ENCODE results near the gene ZFYVE28. TPM values are rescaled to one million over a fixed set of nuclear protein-coding genes. Genes with fewer than 3 reads are reported as not detected.

Gene ZFYVE28
- polyA plus RNA-seq, 1 donor, result 7.4 TPM

DNA sequence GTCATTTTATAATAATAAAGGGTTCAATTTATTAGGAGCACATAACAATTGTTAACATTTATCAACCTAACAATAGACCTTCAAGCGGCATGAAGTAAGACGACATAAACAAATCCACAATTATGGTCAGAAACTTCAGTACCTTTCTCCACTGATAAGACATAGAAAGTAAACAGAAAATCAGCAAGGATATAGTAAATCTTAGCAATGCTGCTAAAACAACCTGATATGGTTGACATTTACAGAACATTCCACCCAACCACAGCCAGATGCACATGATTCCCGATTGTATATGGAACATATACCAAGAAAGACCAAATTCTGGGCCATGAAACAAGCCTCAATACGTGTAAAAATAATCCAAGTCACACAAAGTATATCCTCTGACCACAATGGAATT lies 71.3 kb downstream of the ZFYVE28 start:
- H3K36me3 ChIP-seq (ENCODE audit: control insufficient read depth, insufficient read depth, low read length), result no peaks in the 10 kb centered on the region
- H3K4me3 ChIP-seq (ENCODE audit: low read length), result no peak overlapping the region
- H3K27me3 ChIP-seq (ENCODE audit: control insufficient read depth, insufficient read depth, low read length), result no peaks in the 10 kb centered on the region
- no peaks in the 10 kb centered on the region for H3K4me1 ChIP-seq (ENCODE audit: control insufficient read depth, insufficient read depth, low read length)
- no peak for DNase-seq
- no peaks in the 10 kb centered on the region for H3K9me3 ChIP-seq (ENCODE audit: control insufficient read depth, low read depth, low read length)
- 62% methylated on average over 3 of the region's 4 CpGs for WGBS (ENCODE audit: insufficient coverage, low lambda C conversion rate)
- H3K27ac ChIP-seq (ENCODE audit: low read length), result no peak overlapping the region

DNA sequence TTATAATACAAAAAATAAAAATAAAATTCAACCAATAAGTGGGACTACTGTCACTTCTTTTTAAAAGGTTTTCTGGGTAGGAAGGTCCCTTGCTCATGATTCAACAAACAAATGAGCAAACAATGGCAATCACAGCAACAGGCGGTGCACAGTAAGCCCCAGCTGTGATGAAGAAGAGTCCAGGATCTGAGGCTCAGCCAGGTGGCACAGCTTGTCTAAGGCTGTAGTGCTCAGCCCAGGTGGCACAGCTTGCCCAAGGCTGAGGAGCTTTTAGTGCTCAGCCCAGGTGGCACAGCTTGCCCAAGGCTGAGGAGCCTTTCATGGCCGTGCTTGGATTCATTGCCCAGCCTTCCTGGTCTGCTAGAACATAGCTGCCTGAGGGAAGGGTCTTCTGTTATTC lies 75.0 kb downstream of the ZFYVE28 start:
- no CpG with 5 or more reads among the region's 2 CpGs for WGBS (ENCODE audit: insufficient coverage, low lambda C conversion rate)
- H3K9me3 ChIP-seq (ENCODE audit: control insufficient read depth, low read depth, low read length), result no peaks in the 10 kb centered on the region
- H3K4me3 ChIP-seq (ENCODE audit: low read length), result no peak overlapping the region
- no peaks in the 10 kb centered on the region for H3K4me1 ChIP-seq (ENCODE audit: control insufficient read depth, insufficient read depth, low read length)
- H3K36me3 ChIP-seq (ENCODE audit: control insufficient read depth, insufficient read depth, low read length), result no peaks in the 10 kb centered on the region
- H3K27ac ChIP-seq (ENCODE audit: low read length), result no peak overlapping the region
- no peak for DNase-seq
- no peaks in the 10 kb centered on the region for H3K27me3 ChIP-seq (ENCODE audit: control insufficient read depth, insufficient read depth, low read length)

- WGBS (ENCODE audit: insufficient coverage, low lambda C conversion rate), result no CpG with 5 or more reads among the region's 16 CpGs
- Histone ChIP-seq H3K9me3 (ENCODE audit: control insufficient read depth, low read depth, low read length) (no peaks in the 10 kb centered on the region), H3K4me1 (ENCODE audit: control insufficient read depth, insufficient read depth, low read length) (no peaks in the 10 kb centered on the region), H3K27ac (ENCODE audit: low read length) (no peak overlapping the region), H3K36me3 (ENCODE audit: control insufficient read depth, insufficient read depth, low read length) (no peaks in the 10 kb centered on the region), H3K27me3 (ENCODE audit: control insufficient read depth, insufficient read depth, low read length) (no peaks in the 10 kb centered on the region), H3K4me3 (ENCODE audit: low read length) (no peak overlapping the region)
- no peak for DNase-seq
Measured at GRCh38 chr4:2341911-2342652, 76.4 kb downstream of the ZFYVE28 start.

DNA sequence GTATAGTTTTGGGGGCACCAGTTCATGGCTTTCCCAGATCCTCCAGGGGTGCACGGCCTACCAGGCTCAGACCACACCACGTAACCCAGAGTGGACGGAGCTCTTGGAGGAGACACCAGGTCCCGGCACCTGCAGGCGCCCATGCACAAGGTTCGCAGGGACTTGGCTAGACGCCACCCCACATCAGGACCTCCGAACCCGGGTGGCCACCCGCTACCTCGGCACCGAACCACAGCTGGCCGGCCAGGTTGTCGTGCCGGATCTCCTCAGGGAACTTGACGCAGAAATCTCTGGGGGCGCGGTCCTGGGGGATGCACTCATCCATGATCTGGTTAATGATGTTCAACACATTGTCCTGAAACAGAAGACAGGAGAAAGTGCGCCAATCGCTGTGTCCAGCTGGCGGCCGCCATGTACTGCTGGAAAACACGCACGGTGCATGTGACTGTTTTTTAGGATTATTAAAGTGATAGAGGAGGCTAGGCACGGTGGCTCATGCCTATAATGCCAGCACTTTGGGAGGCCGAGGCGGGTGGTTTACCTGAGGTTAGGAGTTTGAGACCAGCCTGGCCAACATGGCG lies 77.1 kb downstream of the ZFYVE28 start:
- H3K4me1 ChIP-seq (ENCODE audit: control insufficient read depth, insufficient read depth, low read length), result no peaks in the 10 kb centered on the region
- no peak overlapping the region for H3K27ac ChIP-seq (ENCODE audit: low read length)
- H3K4me3 ChIP-seq (ENCODE audit: low read length), result no peak overlapping the region
- no CpG with 5 or more reads among the region's 28 CpGs for WGBS (ENCODE audit: insufficient coverage, low lambda C conversion rate)
- no peaks in the 10 kb centered on the region for H3K9me3 ChIP-seq (ENCODE audit: control insufficient read depth, low read depth, low read length)
- DNase-seq, result no peak
- no peaks in the 10 kb centered on the region for H3K36me3 ChIP-seq (ENCODE audit: control insufficient read depth, insufficient read depth, low read length)
- no peaks in the 10 kb centered on the region for H3K27me3 ChIP-seq (ENCODE audit: control insufficient read depth, insufficient read depth, low read length)

DNA sequence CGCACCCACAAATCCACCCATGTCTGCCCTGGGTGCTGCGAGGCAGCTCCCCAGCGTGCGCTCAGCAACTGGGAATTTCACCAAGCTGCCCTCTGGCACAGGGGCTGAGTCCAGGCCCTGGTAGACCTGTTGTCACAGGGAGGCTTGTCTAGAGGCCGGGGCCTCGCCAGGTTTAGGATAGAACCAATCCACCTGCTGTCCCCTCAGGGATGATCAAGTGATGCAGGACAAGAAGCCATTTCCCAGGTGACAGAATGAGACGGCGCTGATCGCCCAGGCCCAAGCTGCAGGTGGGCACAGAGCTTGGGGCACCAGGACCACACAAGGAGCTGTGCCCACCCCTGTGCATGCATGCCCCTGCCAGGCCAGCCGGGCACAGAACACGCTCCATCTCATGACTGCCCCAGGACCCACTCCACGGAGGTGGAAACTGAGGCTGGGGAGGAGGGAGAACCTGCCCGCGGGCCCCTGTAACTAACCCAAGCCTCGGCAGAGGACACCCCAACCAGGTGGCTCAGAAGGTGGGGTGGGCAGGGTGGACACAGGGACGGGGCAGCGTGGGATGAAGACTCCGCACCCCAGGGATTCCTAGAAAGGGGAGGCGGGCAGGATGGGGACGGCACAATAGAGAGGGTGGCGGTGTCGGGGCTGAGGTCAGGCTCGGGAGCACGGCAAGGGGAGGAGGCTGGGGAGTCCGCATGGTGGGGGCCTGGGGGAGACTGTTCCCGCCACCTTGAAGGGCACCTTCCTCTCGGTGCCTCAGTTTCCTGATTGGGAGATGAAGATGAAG lies 78.0 kb downstream of the ZFYVE28 start:
- no peaks in the 10 kb centered on the region for H3K36me3 ChIP-seq (ENCODE audit: control insufficient read depth, insufficient read depth, low read length)
- no peaks in the 10 kb centered on the region for H3K4me1 ChIP-seq (ENCODE audit: control insufficient read depth, insufficient read depth, low read length)
- no peak overlapping the region for H3K4me3 ChIP-seq (ENCODE audit: low read length)
- H3K27me3 ChIP-seq (ENCODE audit: control insufficient read depth, insufficient read depth, low read length), result no peaks in the 10 kb centered on the region
- no peak overlapping the region for H3K27ac ChIP-seq (ENCODE audit: low read length)
- H3K9me3 ChIP-seq (ENCODE audit: control insufficient read depth, low read depth, low read length), result no peaks in the 10 kb centered on the region
- DNase-seq, result no peak
- no CpG with 5 or more reads among the region's 27 CpGs for WGBS (ENCODE audit: insufficient coverage, low lambda C conversion rate)

DNA sequence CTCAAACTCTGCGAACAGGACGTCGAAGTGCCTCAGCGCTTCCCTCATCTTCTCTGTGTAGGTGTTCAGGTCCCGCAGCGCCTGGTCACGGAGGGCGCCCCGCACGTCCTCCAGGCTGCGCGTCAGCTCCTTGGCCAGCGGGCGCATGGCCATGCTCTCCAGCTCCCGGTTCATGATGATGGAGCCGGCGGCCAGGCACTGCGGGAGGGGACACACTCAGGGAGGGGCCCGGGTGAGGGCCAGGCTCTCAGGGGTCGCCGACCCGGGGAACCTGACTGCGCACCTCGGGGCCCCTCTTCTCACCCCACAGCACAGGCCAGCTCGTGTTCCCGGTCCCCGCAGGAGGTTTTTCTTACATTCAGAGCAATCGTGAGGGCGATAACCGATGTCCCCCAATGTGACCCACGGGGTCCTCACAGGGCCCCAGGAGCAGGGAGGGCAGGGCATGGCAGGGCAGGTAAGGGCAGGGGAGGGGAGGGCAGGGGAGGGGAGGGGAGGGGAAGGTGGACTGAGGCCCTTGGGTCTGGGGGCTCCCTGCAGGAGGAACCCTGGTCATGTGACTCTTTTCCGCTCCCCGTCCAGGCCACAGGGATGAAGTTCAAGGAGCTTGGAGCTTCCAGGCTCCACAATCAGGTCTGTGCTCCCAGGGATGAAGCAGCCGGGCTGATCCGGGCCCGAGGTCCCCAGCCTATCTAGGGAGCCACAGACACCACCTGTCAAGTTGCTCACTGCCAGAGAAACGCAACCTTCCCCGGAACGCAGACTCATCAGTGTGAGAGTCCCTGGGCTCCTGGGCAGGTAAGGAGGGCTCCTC lies 78.8 kb downstream of the ZFYVE28 start:
- Histone ChIP-seq H3K4me3 (ENCODE audit: low read length) (no peak overlapping the region), H3K36me3 (ENCODE audit: control insufficient read depth, insufficient read depth, low read length) (no peaks in the 10 kb centered on the region), H3K27ac (ENCODE audit: low read length) (no peak overlapping the region), H3K9me3 (ENCODE audit: control insufficient read depth, low read depth, low read length) (no peaks in the 10 kb centered on the region), H3K4me1 (ENCODE audit: control insufficient read depth, insufficient read depth, low read length) (no peaks in the 10 kb centered on the region), H3K27me3 (ENCODE audit: control insufficient read depth, insufficient read depth, low read length) (no peaks in the 10 kb centered on the region)
- DNase-seq, result no peak
- no CpG with 5 or more reads among the region's 39 CpGs for WGBS (ENCODE audit: insufficient coverage, low lambda C conversion rate)

- no peak overlapping the region for H3K27ac ChIP-seq (ENCODE audit: low read length)
- H3K4me3 ChIP-seq (ENCODE audit: low read length), result no peak overlapping the region
- no peak for DNase-seq
- H3K9me3 ChIP-seq (ENCODE audit: control insufficient read depth, low read depth, low read length), result peaks cover 2% of the 10 kb centered on the region
- 92% methylated on average over 2 of the region's 27 CpGs for WGBS (ENCODE audit: insufficient coverage, low lambda C conversion rate)
- H3K27me3 ChIP-seq (ENCODE audit: control insufficient read depth, insufficient read depth, low read length), result no peaks in the 10 kb centered on the region
- H3K4me1 ChIP-seq (ENCODE audit: control insufficient read depth, insufficient read depth, low read length), result no peaks in the 10 kb centered on the region
- no peaks in the 10 kb centered on the region for H3K36me3 ChIP-seq (ENCODE audit: control insufficient read depth, insufficient read depth, low read length)
Measured at GRCh38 chr4:2338754-2339457, 79.5 kb downstream of the ZFYVE28 start.

GRCh38 chr4:2337896-2338295 lies 80.5 kb downstream of the ZFYVE28 start:
- H3K4me3 ChIP-seq (ENCODE audit: low read length), result no peak overlapping the region
- H3K4me1 ChIP-seq (ENCODE audit: control insufficient read depth, insufficient read depth, low read length), result peaks cover 4% of the 10 kb centered on the region
- no peak overlapping the region for H3K27ac ChIP-seq (ENCODE audit: low read length)
- DNase-seq, result no peak
- no peaks in the 10 kb centered on the region for H3K36me3 ChIP-seq (ENCODE audit: control insufficient read depth, insufficient read depth, low read length)
- no CpG with 5 or more reads among the region's 13 CpGs for WGBS (ENCODE audit: insufficient coverage, low lambda C conversion rate)
- H3K27me3 ChIP-seq (ENCODE audit: control insufficient read depth, insufficient read depth, low read length), result no peaks in the 10 kb centered on the region
- peaks cover 2% of the 10 kb centered on the region for H3K9me3 ChIP-seq (ENCODE audit: control insufficient read depth, low read depth, low read length)

DNA sequence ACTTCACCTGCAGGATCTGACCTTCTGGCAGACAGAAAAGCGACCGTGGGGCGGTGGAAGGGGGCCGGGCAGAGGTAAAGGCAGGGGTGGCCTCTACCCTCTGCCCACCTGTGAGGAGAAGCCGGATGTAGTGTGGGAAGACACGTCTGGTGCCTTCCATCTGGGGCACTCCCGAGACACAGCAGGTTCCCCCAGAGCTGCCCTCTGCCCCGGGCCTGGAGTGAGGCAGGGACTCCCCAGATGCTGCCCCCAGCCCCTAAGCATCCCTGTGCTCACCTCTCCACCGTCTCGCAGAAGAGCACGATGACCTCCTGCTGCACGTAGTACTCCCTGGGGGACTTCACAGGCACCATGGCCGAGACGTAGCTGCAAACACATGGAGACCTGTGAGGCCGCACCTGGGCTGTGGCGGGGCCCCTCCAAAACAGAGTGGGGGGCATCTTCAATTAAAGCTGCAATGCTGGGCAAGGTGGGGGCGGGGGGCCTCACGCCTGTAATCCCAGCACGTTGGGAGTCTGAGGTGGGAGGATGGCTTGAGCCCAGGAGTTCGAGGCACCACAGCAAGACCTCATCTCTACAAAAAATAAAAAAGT lies 81.2 kb downstream of the ZFYVE28 start:
- Histone ChIP-seq H3K36me3 (ENCODE audit: control insufficient read depth, insufficient read depth, low read length) (no peaks in the 10 kb centered on the region), H3K9me3 (ENCODE audit: control insufficient read depth, low read depth, low read length) (peaks cover 2% of the 10 kb centered on the region), H3K27ac (ENCODE audit: low read length) (no peak overlapping the region), H3K4me1 (ENCODE audit: control insufficient read depth, insufficient read depth, low read length) (peaks cover 4% of the 10 kb centered on the region), H3K27me3 (ENCODE audit: control insufficient read depth, insufficient read depth, low read length) (no peaks in the 10 kb centered on the region), H3K4me3 (ENCODE audit: low read length) (no peak overlapping the region)
- WGBS (ENCODE audit: insufficient coverage, low lambda C conversion rate), result no CpG with 5 or more reads among the region's 20 CpGs
- DNase-seq, result no peak
